ENCODE measurements around the gene RETN. TPM values are rescaled to one million over a fixed set of nuclear protein-coding genes. Genes with fewer than 3 reads are reported as not detected.

Gene RETN
- total RNA-seq, 1 experiment from 2014 or later = not detected

DNA sequence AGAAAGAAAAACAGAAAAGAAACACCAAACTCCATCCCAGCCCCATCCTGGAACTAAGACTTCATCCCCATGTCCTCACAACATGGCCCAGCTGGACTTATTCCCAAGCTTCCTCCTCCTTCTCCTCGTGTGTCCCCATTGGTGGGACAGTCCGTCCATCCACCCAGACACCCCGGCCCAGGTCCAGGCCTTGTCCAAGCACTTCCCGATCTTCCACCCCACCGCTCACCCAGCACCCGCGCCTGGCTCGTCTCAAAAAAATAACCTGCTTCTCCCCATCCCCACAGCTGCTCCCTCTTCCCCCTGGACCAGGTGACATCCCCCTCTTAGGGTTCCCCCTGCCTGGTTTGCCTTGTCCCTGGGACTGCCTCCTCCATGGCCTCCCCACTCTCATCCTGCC, 34.5 kb downstream of the RETN start:
- Histone ChIP-seq H3K27ac (ENCODE audit: low read length) (no peak overlapping the region), H3K4me1 (ENCODE audit: control insufficient read depth, insufficient read depth, low read length) (no peaks in the 10 kb centered on the region), H3K27me3 (ENCODE audit: control insufficient read depth, insufficient read depth, low read length) (no peaks in the 10 kb centered on the region), H3K36me3 (ENCODE audit: control insufficient read depth, insufficient read depth, low read length) (no peaks in the 10 kb centered on the region), H3K9me3 (ENCODE audit: control insufficient read depth, insufficient read depth, low read depth, low read length) (no peaks in the 10 kb centered on the region), H3K4me3 (ENCODE audit: low read depth in 2 of 2, low read length in 2 of 2) (no peak overlapping the region)
- in situ Hi-C loops (cut with HindIII; ENCODE audit: low pct_unique_long_range_greater_than_20kb, low sequenced_read_pairs) = no loop called here
- CTCF ChIA-PET = no interaction called here
- intact Hi-C loops (cut with micrococcal nuclease; ENCODE audit: unreplicated experiment) = no loop called here
- POLR2A ChIA-PET = no interaction called here
- DNase-seq (ENCODE audit: low read depth, low spot score) = no peak
- BruUV-seq (replicated peaks) = no TSS peak
- ATAC-seq = no peak
- TF ChIP-seq, protein P1, sequence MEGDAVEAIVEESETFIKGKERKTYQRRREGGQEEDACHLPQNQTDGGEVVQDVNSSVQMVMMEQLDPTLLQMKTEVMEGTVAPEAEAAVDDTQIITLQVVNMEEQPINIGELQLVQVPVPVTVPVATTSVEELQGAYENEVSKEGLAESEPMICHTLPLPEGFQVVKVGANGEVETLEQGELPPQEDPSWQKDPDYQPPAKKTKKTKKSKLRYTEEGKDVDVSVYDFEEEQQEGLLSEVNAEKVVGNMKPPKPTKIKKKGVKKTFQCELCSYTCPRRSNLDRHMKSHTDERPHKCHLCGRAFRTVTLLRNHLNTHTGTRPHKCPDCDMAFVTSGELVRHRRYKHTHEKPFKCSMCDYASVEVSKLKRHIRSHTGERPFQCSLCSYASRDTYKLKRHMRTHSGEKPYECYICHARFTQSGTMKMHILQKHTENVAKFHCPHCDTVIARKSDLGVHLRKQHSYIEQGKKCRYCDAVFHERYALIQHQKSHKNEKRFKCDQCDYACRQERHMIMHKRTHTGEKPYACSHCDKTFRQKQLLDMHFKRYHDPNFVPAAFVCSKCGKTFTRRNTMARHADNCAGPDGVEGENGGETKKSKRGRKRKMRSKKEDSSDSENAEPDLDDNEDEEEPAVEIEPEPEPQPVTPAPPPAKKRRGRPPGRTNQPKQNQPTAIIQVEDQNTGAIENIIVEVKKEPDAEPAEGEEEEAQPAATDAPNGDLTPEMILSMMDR (IDR thresholded peaks at IDR 0.05) = no peak
- TF ChIP-seq POLR2AphosphoS5 (IDR thresholded peaks at IDR 0.05; ENCODE audit: low read depth, low read length) = no peak
- no peak for TF ChIP-seq TCF7L2 (IDR thresholded peaks at IDR 0.05; ENCODE audit: low read depth, low read length)
- TF ChIP-seq, protein P2, sequence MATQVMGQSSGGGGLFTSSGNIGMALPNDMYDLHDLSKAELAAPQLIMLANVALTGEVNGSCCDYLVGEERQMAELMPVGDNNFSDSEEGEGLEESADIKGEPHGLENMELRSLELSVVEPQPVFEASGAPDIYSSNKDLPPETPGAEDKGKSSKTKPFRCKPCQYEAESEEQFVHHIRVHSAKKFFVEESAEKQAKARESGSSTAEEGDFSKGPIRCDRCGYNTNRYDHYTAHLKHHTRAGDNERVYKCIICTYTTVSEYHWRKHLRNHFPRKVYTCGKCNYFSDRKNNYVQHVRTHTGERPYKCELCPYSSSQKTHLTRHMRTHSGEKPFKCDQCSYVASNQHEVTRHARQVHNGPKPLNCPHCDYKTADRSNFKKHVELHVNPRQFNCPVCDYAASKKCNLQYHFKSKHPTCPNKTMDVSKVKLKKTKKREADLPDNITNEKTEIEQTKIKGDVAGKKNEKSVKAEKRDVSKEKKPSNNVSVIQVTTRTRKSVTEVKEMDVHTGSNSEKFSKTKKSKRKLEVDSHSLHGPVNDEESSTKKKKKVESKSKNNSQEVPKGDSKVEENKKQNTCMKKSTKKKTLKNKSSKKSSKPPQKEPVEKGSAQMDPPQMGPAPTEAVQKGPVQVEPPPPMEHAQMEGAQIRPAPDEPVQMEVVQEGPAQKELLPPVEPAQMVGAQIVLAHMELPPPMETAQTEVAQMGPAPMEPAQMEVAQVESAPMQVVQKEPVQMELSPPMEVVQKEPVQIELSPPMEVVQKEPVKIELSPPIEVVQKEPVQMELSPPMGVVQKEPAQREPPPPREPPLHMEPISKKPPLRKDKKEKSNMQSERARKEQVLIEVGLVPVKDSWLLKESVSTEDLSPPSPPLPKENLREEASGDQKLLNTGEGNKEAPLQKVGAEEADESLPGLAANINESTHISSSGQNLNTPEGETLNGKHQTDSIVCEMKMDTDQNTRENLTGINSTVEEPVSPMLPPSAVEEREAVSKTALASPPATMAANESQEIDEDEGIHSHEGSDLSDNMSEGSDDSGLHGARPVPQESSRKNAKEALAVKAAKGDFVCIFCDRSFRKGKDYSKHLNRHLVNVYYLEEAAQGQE (IDR thresholded peaks at IDR 0.05; ENCODE audit: insufficient read depth in 1 of 2, low read depth in 2 of 2, low read length in 1 of 2) = no peak
- TF ChIP-seq SIN3A (IDR thresholded peaks at IDR 0.05; ENCODE audit: borderline replicate concordance, insufficient read depth, low read depth, low read length) = no peak

DNA sequence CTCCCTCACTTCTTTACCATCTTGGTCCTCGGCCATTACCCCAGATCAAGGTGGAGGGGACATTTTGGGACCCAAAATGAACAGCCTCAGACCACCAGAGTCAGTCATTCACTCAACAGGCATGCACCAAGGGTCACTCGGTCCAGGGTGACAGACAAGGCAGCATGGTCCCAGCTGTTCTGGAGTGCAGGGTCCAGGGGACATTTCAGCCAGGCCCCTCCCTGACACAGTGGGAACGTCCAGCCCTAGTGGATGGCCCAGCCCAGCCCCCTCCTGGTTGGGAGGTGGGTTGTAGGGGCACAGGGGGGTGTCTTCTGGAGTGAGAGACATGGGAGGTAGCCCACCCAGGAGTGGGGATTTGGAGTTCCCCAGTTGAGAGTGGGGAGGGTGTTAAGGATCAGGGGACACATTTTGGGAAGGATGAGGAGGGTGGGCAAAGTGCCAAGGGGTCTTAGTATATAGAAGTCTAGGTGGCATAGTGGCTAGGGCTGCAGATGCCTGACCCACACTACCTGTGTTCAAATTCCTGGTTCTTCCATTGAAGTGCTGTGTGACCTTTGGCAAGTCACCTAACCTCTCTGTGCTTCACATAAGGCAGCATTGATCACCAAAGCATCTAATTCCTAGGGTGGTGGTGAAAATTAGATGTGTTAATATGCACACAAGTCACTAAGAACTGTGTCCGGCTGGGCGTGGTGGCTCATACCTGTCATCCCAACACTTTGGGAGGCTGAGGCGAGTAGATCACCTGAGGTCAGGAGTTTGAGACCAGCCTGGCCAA, 35.6 kb downstream of the RETN start:
- H3K27ac ChIP-seq (ENCODE audit: low read length) = no peak overlapping the region

More for the DNA sequence above, 35.6 kb downstream of the RETN start:
- no peak for ATAC-seq
- no peak overlapping the region for H3K4me3 ChIP-seq (ENCODE audit: low read depth in 2 of 2, low read length in 2 of 2)
- H3K4me1 ChIP-seq (ENCODE audit: control insufficient read depth, insufficient read depth, low read length) = no peaks in the 10 kb centered on the region
- TF ChIP-seq, protein P1 (IDR thresholded peaks at IDR 0.05) = no peak
- TF ChIP-seq, protein P2 (IDR thresholded peaks at IDR 0.05; ENCODE audit: insufficient read depth in 1 of 2, low read depth in 2 of 2, low read length in 1 of 2) = no peak
- TF ChIP-seq SIN3A (IDR thresholded peaks at IDR 0.05; ENCODE audit: borderline replicate concordance, insufficient read depth, low read depth, low read length) = no peak
- no peak for TF ChIP-seq POLR2AphosphoS5 (IDR thresholded peaks at IDR 0.05; ENCODE audit: low read depth, low read length)
- TF ChIP-seq TCF7L2 (IDR thresholded peaks at IDR 0.05; ENCODE audit: low read depth, low read length) = no peak
- no peaks in the 10 kb centered on the region for H3K36me3 ChIP-seq (ENCODE audit: control insufficient read depth, insufficient read depth, low read length)
- no peak for DNase-seq (ENCODE audit: low read depth, low spot score)
- no peaks in the 10 kb centered on the region for H3K9me3 ChIP-seq (ENCODE audit: control insufficient read depth, insufficient read depth, low read depth, low read length)
- ChIA-PET CTCF (no interaction called here), POLR2A (no interaction called here)
- no peaks in the 10 kb centered on the region for H3K27me3 ChIP-seq (ENCODE audit: control insufficient read depth, insufficient read depth, low read length)
- BruUV-seq (replicated peaks) = no TSS peak
- intact Hi-C loops (cut with micrococcal nuclease; ENCODE audit: unreplicated experiment) (no loop called here), in situ Hi-C loops (cut with HindIII; ENCODE audit: low pct_unique_long_range_greater_than_20kb, low sequenced_read_pairs) (no loop called here)
